Spleen (tissue), 7 donors: ENCODE measurements around the gene SEMA6D.

ENCODE experiments used
- POLR2A ChIP-seq, 3 donors: fragments of 450-650 bp; IDR thresholded peaks; one replicate each; pipeline ENCODE4 v1.5.1; 2017; ENCODE audit warnings: antibody characterized with exemption in 3 of 3, mild to moderate bottlenecking in 1 of 3
- TF ChIP-seq, protein P1 (sequence below), 11 experiments: fragments of 200-600 bp in 7 of 11; fragments of 450-650 bp in 4 of 11; sonication (generic) in 4 of 11; IDR thresholded peaks in 8 of 11; conservative IDR thresholded peaks in 3 of 11; 1 replicate in 7 of 11; 2 replicates in 4 of 11; pipeline versions ENCODE4 v1.4.0 to v1.8.0; 2016 to 2021; ENCODE audit warnings: antibody characterized with exemption in 11 of 11, inconsistent platforms in 4 of 11, mild to moderate bottlenecking in 1 of 11
- donor health status: DM: no; HTN: no; CAD: no; lungs with moderate emphysema.
- donor health status: DM: no; HTN: no; CAD: no.
- donor health status: DM: no; HTN: no; CAD: no.

DNA sequence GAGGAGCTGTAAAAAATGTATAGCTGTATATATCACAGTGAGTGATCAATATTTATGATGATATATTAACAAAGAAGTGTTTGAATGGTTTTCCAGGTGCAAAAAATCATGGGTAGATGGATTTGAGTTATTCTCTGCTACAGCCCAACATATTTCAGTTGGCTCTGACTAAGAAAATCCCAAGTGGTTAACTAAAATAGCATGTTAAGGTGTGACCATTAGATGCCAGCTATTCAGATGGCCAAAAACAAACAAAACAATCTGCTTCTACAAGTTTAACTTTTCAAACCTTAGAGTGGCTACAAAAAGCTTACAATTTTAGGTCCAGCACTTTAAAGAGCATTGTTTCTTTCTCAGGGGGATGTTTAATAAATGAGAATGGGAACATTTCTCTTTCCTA, 67.5 kb downstream of the SEMA6D start:
- TF ChIP-seq, protein P1, sequence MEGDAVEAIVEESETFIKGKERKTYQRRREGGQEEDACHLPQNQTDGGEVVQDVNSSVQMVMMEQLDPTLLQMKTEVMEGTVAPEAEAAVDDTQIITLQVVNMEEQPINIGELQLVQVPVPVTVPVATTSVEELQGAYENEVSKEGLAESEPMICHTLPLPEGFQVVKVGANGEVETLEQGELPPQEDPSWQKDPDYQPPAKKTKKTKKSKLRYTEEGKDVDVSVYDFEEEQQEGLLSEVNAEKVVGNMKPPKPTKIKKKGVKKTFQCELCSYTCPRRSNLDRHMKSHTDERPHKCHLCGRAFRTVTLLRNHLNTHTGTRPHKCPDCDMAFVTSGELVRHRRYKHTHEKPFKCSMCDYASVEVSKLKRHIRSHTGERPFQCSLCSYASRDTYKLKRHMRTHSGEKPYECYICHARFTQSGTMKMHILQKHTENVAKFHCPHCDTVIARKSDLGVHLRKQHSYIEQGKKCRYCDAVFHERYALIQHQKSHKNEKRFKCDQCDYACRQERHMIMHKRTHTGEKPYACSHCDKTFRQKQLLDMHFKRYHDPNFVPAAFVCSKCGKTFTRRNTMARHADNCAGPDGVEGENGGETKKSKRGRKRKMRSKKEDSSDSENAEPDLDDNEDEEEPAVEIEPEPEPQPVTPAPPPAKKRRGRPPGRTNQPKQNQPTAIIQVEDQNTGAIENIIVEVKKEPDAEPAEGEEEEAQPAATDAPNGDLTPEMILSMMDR (IDR thresholded peaks at IDR 0.05 in 8 of 11, conservative IDR thresholded peaks at IDR 0.05 in 3 of 11): no peak
- TF ChIP-seq POLR2A (IDR thresholded peaks at IDR 0.05): no peak
